Endometrium (tissue), 2 donors: Measurements from ENCODE around the gene SLIT3.

Source experiments
- FAIRE-seq: peaks from 2 replicates; lab custom pipeline; 2012; peaks lifted over from hg19 to GRCh38; lab: Jason Lieb, UNC
- donor health status: control.
- donor health status: control.

SLIT3 gene

DNA sequence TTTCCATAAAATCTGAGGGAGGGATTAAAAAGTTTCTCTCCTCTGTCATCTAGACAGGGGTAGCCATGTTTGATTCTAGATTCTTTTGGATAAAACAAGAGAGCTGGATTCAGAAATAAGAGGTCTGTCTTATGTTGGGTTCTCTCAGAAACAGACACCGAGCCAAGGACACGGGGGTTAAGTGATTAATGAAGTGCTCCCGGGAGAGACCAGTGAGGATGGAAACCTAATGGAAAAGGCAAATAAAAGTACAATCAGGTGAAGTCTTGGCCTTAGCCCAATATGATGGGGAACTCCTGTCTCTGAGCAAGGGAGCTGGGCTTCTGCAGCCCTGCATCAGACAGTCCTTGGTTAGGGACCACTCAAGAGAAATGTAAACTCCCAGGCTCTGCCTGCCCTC is 413.0 kb downstream of the SLIT3 start:
- FAIRE-seq, result no peak

DNA sequence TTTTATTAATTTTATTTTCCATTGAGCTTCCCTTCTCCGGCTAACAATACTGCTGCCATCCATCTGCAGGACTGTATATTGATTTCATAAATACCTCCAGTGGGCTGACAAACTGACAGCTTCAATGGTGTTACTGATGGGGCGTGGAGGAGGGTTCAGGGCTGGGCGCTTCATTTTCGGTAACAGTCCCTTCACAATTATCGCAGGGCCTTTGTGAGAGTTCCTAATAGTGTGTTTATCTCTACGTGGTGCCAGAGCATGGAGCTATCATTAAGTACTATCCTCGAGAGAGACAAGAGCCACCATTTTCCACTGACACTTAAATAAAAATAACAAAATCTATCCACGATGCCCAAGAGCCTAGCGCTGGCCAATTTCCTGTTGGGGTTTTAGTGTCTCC is 414.8 kb downstream of the SLIT3 start:
- no peak for FAIRE-seq

DNA sequence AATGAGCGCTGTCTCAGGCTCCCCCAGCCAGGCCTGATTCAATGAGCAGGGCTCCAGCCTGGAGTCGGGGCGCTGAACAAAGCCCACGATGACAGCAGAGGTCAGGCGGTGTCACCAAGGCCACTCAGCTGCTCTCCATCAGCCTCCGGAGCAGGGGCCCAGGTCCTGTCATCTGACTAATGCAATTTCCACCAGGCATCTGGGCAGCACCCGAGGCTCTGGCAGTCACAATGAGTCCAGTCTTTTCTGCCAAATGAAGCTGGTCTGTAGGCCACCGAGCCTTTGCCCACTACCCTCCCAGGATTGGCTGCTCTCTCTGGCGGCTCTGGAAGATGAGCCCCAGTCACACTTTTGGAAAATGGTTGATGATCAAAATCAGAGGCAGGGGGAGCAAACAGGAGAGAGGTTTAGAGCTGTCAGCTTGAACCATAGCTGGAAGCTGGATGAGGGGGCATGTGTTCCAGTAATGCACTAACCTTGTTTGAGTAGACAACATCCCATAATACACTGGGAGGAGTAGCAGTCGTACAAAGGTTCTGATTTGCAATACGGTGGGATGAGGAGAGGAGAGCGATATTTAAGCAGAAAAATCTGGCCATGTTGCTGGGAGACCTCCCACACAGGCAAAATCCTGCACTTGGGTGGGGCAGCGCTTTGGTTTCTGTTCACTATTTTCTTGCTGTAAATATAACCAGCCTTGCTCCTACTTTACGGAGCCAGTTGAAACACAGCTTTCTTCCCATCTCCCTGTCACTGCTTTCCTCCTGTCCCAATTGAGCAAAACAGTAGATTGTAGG is 415.4 kb downstream of the SLIT3 start:
- FAIRE-seq, result no peak

DNA sequence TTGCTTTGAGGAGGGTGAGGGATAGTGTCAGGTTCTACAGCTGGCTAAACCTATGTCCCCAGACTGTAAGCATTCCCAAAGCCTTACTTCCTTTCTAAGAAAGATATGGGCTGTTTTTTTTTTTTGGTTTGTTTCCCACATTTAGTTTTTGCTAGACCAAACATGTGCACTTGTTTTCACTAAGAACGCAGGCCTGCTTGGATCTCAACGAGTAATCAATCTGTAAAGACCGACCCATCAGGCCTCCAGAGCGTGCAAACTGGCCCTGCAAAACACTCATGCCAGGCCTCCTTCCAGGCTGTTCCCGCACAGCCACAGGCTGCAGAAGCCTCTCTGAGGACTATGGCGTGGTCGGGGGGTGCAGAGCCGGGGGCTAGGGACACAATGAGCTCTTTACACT is 416.9 kb downstream of the SLIT3 start:
- FAIRE-seq, result no peak

DNA sequence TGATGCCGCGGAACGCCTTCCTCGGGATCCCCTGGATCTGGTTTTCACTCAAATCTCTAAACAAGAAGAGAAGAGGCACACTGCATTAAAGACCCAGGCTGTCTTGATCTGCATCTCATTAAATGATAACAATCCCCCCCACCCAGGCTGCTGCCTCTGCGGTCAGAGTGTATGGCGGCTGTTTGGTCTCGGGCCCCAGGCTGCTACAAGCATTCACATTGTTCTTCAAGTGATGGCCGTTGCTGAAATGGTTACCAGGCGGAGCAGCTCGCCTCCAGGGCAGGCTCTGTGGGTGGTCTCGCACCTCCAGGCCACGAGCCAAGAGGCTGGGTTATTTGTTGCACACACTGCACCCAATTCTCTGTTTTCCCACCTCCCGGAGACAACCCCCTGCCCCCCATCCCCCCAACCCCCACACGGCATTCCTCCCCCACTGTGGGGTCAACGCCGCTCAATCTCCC is 417.6 kb downstream of the SLIT3 start:
- no peak for FAIRE-seq

DNA sequence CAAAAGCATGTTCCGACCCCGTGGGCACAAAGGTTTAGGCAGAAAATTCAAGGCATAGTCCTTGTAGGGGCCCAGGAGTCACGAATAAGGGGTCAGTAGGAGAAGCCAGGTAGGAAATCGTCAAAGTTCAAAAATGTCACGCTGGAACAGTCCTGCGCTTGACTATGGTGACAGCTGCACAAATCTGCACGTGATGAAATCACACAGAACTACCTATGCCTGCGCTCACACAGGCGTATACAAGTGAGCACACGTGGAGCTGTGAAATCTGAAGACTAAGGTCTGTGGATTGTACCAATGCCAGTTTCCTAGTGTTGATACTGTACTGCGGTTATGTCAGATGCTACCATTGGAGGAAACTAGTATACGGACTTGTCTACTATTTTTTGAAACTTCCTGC is 418.7 kb downstream of the SLIT3 start:
- FAIRE-seq, result no peak

DNA sequence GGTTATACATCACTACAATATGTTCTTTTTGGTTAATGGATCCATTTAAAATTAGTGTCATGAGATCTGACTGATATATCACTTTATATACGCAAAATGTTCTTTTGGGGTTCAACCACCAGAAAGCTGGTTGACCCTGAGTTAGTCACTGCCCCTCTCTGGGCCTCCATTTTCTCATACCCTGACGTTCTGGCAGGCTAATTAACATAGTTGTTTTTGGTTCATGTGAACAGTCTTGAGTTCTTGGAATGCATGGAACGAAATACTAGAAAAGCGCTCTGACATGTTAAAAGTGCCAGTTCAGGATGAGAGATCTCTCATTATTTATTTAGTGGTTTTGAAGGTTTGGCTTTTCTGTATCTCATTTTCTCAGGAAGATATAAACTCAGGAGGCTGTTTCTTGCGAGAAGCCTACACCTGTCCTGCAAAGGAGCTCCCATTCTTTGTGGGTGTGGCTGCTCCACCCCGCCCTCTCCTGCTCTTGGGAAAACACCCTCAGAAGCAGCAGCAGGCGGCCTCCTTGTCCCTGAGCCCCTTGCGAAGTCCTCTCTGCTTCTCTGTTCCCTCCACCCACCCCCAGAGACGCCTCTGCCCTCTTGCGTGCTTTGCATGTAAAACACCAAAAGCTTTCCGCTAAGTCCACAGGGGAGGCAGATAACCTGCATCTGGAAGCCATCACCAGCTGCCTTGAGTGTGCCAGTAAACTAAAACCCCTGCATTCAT is 419.4 kb downstream of the SLIT3 start:
- no peak for FAIRE-seq

DNA sequence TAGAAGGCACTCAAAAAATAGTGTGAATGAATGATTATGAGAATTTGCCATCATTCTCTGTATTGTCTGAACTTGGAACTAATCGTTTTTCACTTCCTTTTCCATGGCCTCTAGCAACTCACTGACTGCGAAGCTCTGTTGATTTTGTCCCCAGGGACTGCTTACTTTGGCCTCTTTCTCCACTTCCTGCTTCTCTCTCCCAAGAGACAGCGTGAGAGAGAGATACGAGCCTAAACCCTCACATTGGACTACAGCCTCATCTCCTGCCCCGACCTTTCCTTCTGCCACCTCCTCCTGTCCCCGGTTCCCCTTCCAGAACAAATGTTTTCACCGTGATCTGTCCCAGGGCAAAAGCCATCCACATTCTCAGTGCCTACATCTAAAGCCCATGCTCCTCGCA is 421.0 kb downstream of the SLIT3 start:
- no peak for FAIRE-seq

DNA sequence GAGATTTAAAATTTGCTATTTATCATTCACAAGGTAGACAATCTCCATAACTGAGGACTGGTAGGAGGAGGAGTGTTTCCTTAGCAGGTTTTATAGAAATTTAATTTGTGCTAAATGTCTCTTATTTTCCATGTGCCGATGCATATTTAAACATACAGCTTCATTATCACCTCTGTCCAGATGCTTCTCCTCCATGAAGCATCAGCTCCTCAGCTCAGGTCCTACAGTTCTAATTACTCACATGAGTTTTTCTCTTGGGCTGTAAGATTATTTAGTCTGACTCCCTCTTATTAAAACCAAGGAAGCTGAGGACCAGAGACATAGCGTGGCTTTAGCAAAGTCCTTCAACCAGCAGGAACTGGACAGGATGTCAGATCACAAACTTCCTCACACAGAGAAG is 421.6 kb downstream of the SLIT3 start:
- no peak for FAIRE-seq

DNA sequence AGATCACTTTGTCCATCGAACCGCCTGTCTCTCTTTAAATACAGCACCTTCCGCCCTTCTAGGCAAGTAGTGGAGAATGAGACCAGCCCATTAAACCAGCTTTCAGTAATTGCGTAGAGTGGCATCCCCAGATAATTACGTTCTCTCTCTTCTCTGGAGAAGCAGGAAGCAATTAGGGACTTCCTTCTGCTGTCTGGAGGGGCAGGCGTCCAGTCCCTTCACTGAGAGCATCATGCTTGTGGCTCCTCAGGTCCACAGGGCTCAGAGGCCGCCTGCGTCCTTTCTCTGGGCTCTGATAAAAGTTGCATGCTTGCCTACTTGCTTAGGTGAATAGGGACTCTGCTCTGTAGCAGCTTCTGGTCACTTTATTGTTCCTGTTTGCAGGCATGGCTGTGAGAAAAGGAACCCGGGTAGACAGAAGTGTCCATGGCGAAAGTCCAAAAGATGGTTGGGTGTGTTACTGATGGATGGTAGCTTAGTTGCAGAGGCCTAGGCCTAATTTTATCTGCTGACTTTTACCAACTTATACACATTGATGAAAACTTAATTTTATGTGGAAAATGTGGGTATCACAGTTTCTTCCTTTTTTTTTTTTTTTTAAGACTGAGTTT is 422.7 kb downstream of the SLIT3 start:
- FAIRE-seq, result no peak

DNA sequence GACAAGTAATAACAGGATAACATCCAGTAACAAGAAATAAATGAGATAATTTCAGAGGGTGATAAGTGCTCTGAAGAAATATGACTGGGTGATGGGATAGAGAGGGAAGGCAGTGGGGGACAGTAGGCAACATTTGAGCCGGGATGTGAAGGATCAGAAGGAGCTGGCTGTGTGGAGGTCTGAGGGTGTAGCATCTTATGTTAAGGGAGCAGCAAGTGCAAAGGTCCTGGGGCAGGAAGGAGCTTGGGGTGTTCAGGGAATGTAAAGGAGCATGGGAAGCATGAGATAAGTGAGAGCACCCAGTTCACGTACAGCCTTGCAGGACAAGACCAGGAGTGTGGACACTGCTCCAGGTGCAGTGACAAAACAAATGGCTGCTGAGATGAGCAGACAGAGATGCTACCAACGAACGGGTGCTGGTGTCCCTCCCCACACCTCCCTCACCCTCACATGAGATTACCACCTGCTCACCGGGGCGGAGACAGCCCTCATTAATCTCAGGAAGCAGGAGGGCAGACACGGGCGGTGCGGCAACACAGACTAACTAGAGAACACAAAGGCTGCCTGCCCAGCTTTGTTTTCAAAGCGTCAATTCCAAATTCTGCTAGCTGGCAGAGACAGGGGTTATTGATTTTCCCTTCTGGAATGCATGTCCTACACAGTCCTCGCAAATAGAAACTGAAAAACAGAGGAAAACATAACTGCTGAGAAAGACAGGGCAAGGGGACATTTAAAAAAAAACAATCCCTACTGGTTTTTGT is 423.6 kb downstream of the SLIT3 start:
- no peak for FAIRE-seq

DNA sequence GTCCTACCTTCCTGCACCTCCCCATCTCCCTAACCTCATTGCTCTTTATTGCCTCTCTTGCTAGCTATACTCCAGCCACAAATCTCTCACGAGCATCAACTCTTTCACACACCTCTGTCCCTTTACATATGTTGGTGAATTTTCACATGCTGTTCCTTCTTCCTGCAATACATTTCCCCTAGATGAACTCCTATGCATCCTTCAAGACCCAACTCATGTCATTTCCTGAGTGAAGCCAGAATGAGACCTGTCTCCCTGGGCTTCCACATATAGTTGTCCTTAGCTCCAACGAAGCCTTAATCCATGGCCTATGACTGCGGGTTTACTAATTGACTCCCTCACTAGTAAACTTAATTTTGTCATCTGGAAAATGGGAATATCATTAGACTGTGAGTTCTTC is 424.5 kb downstream of the SLIT3 start:
- FAIRE-seq, result no peak

DNA sequence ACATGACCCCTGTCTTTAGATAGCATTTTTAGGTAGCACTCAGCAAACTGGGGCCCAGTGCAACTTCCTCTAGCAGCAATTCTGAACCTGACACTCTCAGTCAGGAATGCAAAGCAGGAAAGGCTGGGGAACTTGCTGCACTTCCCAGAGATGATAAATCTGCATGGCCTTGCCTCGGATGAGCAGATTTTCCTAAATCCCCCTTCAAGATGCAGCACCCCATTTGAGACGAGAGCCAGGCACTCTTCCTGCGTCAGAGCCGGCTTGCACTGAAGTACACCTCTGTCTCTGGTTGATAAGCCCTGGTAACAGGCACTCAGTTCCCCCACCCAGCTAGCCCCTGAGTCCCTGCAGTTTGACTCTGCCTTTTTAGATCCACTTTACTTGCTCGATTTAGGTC is 425.1 kb downstream of the SLIT3 start:
- FAIRE-seq, result no peak

DNA sequence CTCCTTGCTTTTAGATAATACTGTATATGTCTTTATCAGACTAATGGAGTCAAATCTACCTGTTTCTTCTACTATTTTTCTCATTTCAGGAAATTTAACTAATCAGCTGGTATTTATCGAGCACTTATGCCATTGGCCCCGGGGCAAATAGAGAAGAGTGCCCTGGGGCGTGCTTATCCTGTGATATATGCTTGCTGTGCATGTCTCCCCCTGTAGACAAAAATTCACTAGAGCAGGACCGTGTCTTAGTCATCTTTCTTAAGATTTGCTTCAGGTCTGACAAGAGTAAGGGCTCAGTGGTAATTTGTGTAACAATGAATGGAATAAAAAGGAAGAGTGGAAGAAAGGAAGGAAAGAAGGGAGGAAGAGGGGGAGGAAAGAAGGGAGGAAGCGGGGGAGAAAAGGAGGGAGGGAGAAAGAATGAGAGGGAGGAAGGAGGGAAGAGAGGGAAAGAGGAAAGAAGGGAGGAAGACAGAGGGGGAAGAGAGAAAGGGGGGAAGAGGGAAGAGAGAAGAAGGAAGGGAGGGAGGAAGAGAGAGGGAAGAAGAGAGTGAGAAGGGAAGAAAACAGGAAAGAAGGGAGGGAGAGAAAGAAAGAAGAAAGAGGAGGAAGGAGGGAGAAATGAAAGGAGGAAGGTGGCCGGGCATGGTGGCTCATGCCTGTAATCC is 426.1 kb downstream of the SLIT3 start:
- no peak for FAIRE-seq

DNA sequence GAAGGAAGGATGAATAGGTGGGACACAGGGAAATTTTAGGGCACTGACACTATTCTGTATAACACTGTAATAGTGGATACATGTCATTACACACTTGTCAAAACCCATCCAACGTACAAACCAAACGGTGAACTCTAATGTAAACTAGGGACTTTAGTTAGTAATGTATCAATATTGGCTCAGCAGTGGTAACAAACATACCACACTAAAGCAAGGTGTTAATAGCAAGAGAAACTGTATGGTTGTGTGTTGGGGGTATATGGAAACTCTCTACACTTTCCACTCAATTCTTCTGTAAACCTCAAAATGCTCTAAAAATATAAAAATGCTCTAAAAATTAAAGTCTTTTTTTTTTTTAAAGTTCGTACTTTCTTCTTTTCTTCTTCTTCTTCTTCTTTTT is 428.7 kb downstream of the SLIT3 start:
- FAIRE-seq, result no peak

DNA sequence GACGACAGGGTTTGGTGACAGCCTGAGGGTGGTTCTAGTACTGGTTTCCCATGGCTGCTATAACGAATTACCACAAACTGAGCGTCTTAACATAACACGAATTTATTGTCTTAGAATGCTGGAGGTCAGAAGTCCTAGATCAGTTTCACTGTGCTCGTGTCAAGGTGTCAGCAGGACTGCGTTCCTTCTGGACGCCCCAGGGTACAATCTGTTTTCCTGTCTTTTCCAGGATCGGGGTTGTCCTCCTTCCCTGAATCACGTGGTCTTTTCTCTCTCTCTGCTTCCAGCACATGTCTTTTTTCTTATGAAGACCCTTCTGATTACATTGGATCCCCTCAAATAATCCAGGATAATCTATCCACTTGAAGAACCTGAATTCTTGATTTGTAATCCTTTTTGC is 430.0 kb downstream of the SLIT3 start:
- no peak for FAIRE-seq

DNA sequence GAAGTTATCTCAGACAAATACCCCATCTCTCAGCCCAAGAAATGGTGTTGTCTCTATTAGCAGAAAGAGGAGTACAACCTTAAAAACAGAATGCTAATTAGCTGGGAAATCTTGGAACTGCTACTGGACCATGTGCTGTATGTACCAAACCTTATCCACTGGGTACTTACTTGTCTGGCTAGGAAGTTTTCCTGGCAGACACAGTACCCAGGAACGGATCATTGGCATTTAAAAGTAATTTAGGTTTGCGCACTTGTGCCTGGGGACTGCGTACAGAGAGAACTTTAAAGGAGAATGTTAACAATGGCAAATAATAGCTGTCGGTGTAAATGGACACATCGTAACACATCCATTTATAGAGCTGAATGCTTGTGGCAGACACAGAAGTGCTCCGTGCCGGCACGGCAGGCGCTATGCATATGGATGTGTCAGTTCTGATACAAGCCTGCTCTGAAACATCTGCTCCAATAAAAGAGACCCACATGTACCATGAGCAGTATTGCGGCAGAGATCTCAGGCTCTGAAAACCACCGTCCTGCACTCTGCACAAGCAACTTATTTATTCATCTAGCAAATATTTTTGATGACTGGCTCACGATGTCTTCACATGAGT is 431.2 kb downstream of the SLIT3 start:
- FAIRE-seq, result no peak

DNA sequence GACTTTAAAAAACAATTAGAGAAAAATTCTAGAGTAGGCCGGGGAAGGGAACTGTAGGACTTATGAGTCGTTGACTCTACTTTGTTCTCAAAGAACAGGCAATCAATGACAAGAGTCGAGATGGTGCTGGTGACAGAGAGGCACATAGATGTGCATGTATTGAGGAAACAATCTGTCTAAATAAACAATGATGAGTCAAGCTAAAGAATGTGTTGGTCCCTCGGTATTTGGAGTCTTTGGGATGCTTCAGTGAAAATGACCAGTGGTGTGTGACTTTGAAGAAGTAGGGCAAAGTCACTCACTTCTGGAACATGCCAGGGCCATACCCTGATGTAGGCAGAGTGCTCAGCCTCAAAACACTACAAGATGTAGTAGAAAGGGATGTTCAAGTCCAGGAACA is 433.7 kb downstream of the SLIT3 start:
- no peak for FAIRE-seq

DNA sequence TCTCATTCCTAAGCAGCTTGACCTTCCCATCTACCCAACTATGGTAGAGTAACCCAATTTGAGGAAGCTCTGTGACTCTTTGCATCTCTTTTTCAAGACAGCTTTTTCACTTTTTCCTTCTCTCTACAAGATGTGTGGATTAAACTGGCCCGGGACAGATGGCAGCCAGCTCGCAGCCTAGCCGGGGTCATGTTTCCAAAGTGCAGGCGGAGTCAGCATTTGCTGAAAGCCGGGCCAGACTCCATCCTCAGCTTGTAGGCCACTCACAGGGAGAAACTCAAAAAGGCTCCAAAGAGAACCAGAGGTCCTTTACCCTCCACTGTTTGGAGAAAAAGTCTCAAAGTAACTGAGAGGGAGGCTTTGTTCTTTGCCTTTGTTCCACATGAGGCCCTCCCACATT is 435.0 kb downstream of the SLIT3 start:
- no peak for FAIRE-seq

DNA sequence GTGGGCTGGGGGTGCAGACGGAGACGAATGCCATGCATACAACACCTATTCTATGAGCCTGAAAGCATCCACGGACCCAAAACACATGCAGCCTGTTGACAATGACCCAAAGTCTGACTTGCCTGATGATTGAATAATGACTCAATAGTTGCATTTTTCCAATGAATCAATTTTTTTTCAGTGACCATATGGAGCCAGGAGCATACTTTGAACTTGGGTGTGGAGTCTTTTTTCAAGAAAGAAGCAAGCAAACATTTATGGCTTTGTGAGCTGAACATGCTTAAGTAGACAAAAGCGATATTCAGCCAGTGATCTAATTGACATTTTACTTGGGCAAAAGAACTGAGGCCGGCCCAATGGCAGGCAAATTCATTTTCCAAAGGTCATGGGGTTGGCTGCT is 437.9 kb downstream of the SLIT3 start:
- no peak for FAIRE-seq

DNA sequence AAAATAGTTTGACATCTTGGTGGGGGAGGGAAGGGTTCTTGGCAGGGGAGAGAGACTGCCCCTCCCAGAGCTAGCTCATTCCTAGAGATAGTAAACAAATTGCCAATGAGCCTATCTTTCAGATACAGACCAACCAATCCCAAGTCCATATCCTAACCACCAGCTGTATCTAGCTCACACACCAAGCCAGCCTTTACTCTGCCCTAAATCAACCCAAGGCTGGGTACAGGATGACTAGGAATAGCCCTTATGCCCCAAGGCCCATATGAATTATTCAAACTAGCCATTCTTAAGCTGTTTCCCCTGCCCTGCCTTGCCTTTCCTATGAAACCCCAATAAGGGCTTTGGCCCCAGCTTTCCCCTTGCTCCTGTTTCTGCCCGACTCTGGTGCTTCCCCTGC is 440.4 kb downstream of the SLIT3 start:
- no peak for FAIRE-seq

DNA sequence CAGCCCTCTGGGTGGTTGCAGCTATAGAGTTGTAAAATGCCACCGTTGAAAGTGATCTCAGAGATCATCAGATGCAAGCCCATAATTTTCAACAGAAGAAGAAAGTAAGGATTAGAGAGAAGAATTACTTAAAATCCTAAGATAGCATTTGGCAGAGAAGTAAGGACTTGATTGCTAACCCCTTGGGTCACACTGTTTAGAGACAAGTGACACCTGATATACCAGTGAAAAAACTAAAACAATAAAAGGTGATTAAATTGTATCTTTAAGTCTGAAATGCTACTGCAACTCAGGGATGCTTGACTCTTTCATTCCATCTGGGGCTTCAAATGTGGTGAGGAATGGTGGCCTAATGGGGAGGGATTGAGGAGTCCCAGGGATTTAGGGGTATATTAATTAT is 440.9 kb downstream of the SLIT3 start:
- FAIRE-seq, result no peak
